ENCODE results near the gene UBE2D2. TPM values are rescaled to one million over a fixed set of nuclear protein-coding genes. Genes with fewer than 3 reads are reported as not detected.
"Not testable (repeated sequence)": the region's sequence is repeated elsewhere in the genome, so short reads cannot be mapped to it uniquely, and the experiment has no call there.

The UBE2D2 gene
- total RNA-seq, 1 donor from 2014 or later = 275 TPM

DNA sequence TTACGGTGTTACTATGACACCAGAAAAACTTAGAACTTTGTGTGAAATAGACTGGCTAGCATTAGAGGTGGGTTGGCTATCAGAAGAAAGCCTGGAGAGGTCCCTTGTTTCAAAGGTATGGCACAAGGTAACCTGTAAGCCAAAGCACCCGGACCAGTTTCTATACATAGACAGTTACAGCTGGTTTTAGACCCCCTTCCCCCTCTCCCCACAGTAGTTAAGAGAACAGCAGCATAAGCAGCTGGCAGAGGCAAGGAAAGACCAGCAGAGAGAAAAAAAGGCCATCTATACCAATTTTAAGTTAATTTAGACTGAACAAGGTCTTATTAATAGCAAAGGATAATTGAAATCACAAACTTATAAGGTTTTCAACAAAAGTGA is 34.1 kb upstream of the UBE2D2 start:
- H3K27ac Mint-ChIP-seq; H3K27me3 Mint-ChIP-seq; DNase-seq; intact Hi-C loops (cut with micrococcal nuclease); H3K36me3 Mint-ChIP-seq (ENCODE audit: low read depth); H3K9me3 Mint-ChIP-seq; H3K4me1 Mint-ChIP-seq; H3K4me3 Mint-ChIP-seq: not testable (repeated sequence)

DNA sequence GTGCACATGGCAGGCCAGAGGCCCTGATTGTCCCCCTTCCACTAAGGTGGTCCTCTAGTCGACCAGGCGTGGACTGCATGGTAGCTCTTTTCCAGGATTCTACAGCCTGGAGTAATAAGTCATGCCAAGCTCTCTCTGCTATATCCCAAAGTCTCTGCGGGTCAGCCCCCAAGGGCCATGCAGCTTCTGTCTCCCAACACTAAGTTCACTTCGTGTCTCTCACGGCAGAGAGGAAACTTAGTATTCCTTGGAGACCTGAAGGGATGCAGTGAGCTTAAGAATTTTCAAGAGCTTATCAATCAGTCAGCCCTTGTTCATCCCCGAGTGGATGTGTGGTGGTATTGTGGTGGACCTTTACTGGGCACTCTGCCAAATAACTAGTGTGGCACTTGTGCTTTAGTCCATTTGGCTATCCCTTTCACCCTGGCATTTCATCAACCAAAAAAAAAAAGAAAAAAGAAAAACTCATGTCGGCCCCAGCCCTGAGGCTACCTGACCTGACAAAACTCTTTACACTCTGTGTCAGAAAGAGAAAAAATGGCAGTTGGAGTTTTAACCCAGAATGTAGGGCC is 33.2 kb upstream of the UBE2D2 start:
- H3K27me3 Mint-ChIP-seq; H3K4me1 Mint-ChIP-seq; H3K4me3 Mint-ChIP-seq; H3K9me3 Mint-ChIP-seq; H3K36me3 Mint-ChIP-seq (ENCODE audit: low read depth); intact Hi-C loops (cut with micrococcal nuclease); DNase-seq; H3K27ac Mint-ChIP-seq: not testable (repeated sequence)

DNA sequence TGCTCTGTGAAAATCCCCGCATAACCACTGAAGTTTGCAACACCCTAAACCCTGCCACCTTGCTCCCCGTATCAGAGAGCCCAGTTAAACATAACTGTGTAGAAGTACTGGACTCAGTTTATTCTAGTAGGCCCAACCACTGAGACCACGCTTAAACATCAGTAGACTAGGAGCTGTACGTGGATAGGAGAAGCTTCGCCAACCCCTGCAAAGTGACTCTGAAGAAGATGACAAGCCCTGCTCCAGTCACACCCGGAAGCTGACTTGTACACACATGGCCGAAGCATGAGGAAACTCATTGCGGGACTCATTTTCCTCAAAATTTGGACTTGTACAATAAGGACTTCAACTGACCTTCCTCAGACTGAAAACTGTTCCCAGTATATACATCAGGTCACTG is 32.4 kb upstream of the UBE2D2 start:
- H3K36me3 Mint-ChIP-seq (ENCODE audit: low read depth); H3K9me3 Mint-ChIP-seq; H3K27ac Mint-ChIP-seq; intact Hi-C loops (cut with micrococcal nuclease); H3K27me3 Mint-ChIP-seq; H3K4me3 Mint-ChIP-seq; DNase-seq; H3K4me1 Mint-ChIP-seq: not testable (repeated sequence)

- H3K27ac Mint-ChIP-seq; H3K4me3 Mint-ChIP-seq; H3K27me3 Mint-ChIP-seq; intact Hi-C loops (cut with micrococcal nuclease); DNase-seq; H3K36me3 Mint-ChIP-seq (ENCODE audit: low read depth); H3K4me1 Mint-ChIP-seq; H3K9me3 Mint-ChIP-seq: not testable (repeated sequence)
Measured at GRCh38 chr5:139530079-139530478, 31.1 kb upstream of the UBE2D2 start.

- H3K36me3 Mint-ChIP-seq (ENCODE audit: low read depth) = no peaks in the 10 kb centered on the region
- DNase-seq = no peak
- intact Hi-C loops (cut with micrococcal nuclease) = no loop called here
- no peak overlapping the region for H3K27ac Mint-ChIP-seq
- no peaks in the 10 kb centered on the region for H3K9me3 Mint-ChIP-seq
- H3K4me1 Mint-ChIP-seq = no peaks in the 10 kb centered on the region
- H3K27me3 Mint-ChIP-seq = peaks cover 2% of the 10 kb centered on the region
- no peak overlapping the region for H3K4me3 Mint-ChIP-seq
Measured at GRCh38 chr5:139531772-139532169, 29.4 kb upstream of the UBE2D2 start.

DNA sequence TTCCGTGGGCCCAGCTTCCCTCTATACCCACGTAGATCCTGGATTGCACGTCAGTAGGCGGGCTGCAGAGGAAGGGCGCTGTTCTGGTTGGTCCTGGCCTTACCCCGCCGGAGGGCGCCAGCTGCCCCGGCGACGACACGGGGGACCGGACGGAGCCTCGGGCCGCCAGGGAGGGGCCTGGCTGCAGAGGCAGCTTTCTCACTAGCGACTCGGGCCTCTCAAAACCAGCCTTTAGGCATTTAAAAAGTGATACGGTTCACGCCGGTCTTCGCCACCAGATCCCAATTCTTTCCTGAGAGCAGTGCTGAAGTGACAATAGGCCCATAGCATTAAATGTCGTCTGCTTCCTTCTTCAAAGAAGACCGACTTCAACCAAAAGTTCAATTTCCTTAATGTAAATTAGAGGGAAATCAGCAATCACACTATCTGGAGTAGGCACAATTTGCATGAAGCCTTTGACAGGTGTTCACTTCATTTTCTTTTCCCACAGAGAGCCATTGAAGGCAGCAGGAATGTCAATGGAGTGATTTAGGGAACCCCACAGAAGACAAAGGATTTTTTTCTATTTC is 17.6 kb upstream of the UBE2D2 start:
- Mint-ChIP-seq H3K9me3 (no peaks in the 10 kb centered on the region), H3K4me3 (peak overlapping the region; percentile 34), H3K27ac (no peak overlapping the region), H3K4me1 (peaks cover 5% of the 10 kb centered on the region), H3K27me3 (no peaks in the 10 kb centered on the region), H3K36me3 (ENCODE audit: low read depth) (no peaks in the 10 kb centered on the region)
- DNase-seq = peak; percentile 81
- intact Hi-C loops (cut with micrococcal nuclease) = no loop called here

GRCh38 chr5:139546593-139546992 is 14.5 kb upstream of the UBE2D2 start:
- H3K4me3 Mint-ChIP-seq; H3K36me3 Mint-ChIP-seq (ENCODE audit: low read depth); DNase-seq; intact Hi-C loops (cut with micrococcal nuclease); H3K27me3 Mint-ChIP-seq; H3K27ac Mint-ChIP-seq; H3K4me1 Mint-ChIP-seq; H3K9me3 Mint-ChIP-seq: not testable (repeated sequence)

- intact Hi-C loops (cut with micrococcal nuclease) = no loop called here
- no peak for DNase-seq
- no peak overlapping the region for H3K27ac Mint-ChIP-seq
- no peaks in the 10 kb centered on the region for H3K36me3 Mint-ChIP-seq (ENCODE audit: low read depth)
- H3K4me1 Mint-ChIP-seq = peaks cover 7% of the 10 kb centered on the region
- H3K27me3 Mint-ChIP-seq = peaks cover 3% of the 10 kb centered on the region
- no peak overlapping the region for H3K4me3 Mint-ChIP-seq
- H3K9me3 Mint-ChIP-seq = no peaks in the 10 kb centered on the region
Measured at GRCh38 chr5:139549162-139549894, 11.8 kb upstream of the UBE2D2 start.

DNA sequence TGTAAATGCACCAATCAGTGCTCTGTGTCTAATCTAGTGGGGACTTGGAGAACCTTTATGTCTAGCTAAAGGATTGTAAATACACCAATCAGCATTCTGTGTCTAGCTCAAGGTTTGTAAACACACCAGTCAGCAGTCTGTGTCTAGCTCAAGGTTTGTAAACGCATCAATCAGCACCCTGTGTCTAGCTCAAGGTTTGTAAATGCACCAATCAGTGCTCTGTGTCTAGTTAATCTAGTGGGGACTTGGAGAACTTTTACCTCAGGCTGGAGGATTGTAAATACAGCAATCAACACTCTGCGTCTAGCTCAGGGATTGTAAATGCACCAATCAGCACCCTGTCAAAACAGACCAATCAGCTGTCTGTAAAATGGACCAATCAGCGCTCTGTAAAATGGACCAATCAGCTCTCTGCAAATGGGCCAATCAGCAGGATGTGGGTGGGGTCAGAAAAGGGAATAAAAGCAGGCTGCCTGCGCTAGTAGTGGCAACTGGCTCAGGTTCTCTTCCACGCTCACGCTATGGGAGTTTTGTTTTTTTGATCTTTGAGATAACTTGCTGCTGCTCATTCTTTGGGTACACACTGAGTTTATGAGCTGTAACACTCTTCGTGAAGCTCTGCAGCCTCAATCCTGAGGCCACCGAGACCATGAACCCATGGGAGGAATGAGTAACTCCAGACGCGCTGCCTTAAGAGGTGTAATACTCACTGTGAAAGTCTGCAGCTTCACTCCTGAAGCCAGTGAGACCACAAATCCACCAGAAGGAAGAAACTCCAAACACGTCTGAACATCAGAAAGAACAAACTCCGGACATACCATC is 10.9 kb upstream of the UBE2D2 start:
- H3K9me3 Mint-ChIP-seq; H3K27me3 Mint-ChIP-seq; H3K4me3 Mint-ChIP-seq; H3K4me1 Mint-ChIP-seq; H3K36me3 Mint-ChIP-seq (ENCODE audit: low read depth); intact Hi-C loops (cut with micrococcal nuclease); H3K27ac Mint-ChIP-seq: not testable (repeated sequence)
- DNase-seq = peak; percentile 70

- H3K27ac Mint-ChIP-seq = no peak overlapping the region
- H3K4me1 Mint-ChIP-seq = peaks cover 7% of the 10 kb centered on the region
- H3K4me3 Mint-ChIP-seq = no peak overlapping the region
- no peaks in the 10 kb centered on the region for H3K9me3 Mint-ChIP-seq
- intact Hi-C loops (cut with micrococcal nuclease) = no loop called here
- H3K36me3 Mint-ChIP-seq (ENCODE audit: low read depth) = no peaks in the 10 kb centered on the region
- DNase-seq = no peak
- peaks cover 5% of the 10 kb centered on the region for H3K27me3 Mint-ChIP-seq
Measured at GRCh38 chr5:139551191-139551889, 9.8 kb upstream of the UBE2D2 start.

DNA sequence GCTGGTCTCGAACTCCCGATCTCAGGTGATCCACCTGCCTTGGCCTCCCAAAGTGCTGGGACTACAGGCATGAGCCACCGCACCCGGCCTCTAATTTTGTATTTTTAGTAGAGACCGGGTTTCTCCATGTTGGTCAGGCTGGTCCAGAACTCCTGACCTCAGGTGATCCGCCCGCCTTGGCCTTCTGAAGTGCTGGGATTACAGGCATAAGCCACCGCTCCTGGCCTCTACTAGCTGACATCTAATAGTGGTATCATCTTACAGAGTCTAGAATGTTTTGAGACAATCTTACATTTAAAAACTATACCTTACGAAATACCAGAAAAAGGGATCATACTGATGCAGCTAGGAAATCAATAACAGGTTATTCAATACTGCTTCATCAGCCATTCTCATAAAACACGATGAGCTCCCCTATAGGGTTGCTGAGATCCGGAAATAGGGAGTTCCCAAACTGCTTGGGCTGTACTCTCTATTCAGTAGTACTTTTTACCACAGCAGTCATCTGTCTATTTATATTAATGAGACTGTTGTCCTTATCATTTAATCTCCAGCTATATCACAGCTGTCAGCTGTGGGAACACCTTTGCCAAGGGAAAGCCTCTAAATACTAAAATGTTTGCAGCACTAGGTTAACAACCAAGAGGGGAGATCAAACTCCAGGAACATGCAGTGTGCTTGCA is 8.1 kb upstream of the UBE2D2 start:
- intact Hi-C loops (cut with micrococcal nuclease) = no loop called here

DNA sequence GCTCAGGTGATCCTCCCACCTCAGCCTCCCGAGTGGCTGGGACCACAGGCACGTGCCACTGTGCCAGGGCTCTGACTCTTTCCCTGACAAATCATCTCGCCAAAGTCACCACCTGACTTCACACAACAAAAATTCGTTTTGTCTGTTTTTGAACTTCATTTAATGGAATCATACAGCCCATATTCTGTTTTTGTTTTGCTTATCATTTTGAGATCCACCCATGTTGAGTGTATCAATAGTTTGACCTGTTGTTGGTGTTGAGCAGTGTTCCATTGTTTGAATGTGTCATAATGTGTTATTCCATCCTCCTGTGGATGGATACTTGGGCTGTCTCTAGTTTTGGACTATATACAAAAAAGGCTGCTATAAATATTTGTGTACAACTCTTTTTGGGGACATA is 6.9 kb upstream of the UBE2D2 start:
- peaks cover 2% of the 10 kb centered on the region for H3K4me1 Mint-ChIP-seq
- H3K36me3 Mint-ChIP-seq (ENCODE audit: low read depth) = no peaks in the 10 kb centered on the region
- DNase-seq = no peak
- H3K27me3 Mint-ChIP-seq = peaks cover 5% of the 10 kb centered on the region
- H3K4me3 Mint-ChIP-seq = no peak overlapping the region
- no peak overlapping the region for H3K27ac Mint-ChIP-seq
- intact Hi-C loops (cut with micrococcal nuclease) = no loop called here
- H3K9me3 Mint-ChIP-seq = no peaks in the 10 kb centered on the region

More for the DNA sequence above, 8.1 kb upstream of the UBE2D2 start:
- H3K4me3 Mint-ChIP-seq = no peak overlapping the region
- no peak for DNase-seq
- peaks cover 7% of the 10 kb centered on the region for H3K4me1 Mint-ChIP-seq
- no peaks in the 10 kb centered on the region for H3K9me3 Mint-ChIP-seq
- H3K36me3 Mint-ChIP-seq (ENCODE audit: low read depth) = no peaks in the 10 kb centered on the region
- H3K27me3 Mint-ChIP-seq = peaks cover 5% of the 10 kb centered on the region
- no peak overlapping the region for H3K27ac Mint-ChIP-seq

DNA sequence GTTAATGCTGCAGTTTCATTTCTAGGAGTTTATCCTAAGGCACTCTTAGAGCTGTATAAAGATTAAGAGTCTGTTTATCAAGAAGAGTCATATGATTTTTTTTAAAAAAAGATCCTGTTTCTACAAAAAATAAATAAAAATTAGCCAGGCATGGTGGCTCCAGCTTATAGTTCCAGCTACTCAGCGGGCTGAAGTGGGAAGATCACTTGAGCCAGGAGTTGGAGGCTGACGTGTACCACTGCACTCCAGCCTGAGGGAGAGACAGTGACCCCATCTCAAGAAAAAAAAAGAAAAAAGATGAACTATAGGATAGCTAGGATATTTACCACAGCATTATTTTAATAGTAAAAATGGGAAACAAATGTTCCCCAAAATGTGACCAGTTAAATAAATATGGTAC is 3.3 kb upstream of the UBE2D2 start:
- no peak overlapping the region for H3K4me3 Mint-ChIP-seq
- peaks cover 6% of the 10 kb centered on the region for H3K36me3 Mint-ChIP-seq (ENCODE audit: low read depth)
- DNase-seq = no peak
- H3K9me3 Mint-ChIP-seq = no peaks in the 10 kb centered on the region
- H3K27ac Mint-ChIP-seq = no peak overlapping the region
- peaks cover 11% of the 10 kb centered on the region for H3K4me1 Mint-ChIP-seq
- intact Hi-C loops (cut with micrococcal nuclease) = no loop called here
- H3K27me3 Mint-ChIP-seq = peaks cover 3% of the 10 kb centered on the region
